Right lung (tissue), 10 donors: ENCODE results near the gene TTC7B. TPM values are rescaled to one million over a fixed set of nuclear protein-coding genes. Genes with fewer than 3 reads are reported as not detected.
"Not testable (repeated sequence)": the region's sequence is repeated elsewhere in the genome, so short reads cannot be mapped to it uniquely, and the experiment has no call there.

Experiments used
- DNase-seq, 2 donors: peaks; one replicate each; pipeline ENCODE4 v3.0.0-alpha.2; 2013
- long read RNA-seq, 8 donors: transcript quantifications; one replicate each; lab custom pipeline, GENCODE V29; 2026
- polyA plus RNA-seq, 5 donors: library from polyadenylated mRNA; unstranded; fragments of 120-200 nt; gene quantifications; one replicate each; pipeline versions ENCODE4 v1.2.1 to v1.2.3, GENCODE V29; 2013; ENCODE audit warnings: inconsistent platforms in 1 of 5, low replicate concordance in 1 of 5; ENCODE audit not compliant: insufficient read length in 5 of 5, insufficient read depth in 1 of 5

Gene TTC7B, protein sequence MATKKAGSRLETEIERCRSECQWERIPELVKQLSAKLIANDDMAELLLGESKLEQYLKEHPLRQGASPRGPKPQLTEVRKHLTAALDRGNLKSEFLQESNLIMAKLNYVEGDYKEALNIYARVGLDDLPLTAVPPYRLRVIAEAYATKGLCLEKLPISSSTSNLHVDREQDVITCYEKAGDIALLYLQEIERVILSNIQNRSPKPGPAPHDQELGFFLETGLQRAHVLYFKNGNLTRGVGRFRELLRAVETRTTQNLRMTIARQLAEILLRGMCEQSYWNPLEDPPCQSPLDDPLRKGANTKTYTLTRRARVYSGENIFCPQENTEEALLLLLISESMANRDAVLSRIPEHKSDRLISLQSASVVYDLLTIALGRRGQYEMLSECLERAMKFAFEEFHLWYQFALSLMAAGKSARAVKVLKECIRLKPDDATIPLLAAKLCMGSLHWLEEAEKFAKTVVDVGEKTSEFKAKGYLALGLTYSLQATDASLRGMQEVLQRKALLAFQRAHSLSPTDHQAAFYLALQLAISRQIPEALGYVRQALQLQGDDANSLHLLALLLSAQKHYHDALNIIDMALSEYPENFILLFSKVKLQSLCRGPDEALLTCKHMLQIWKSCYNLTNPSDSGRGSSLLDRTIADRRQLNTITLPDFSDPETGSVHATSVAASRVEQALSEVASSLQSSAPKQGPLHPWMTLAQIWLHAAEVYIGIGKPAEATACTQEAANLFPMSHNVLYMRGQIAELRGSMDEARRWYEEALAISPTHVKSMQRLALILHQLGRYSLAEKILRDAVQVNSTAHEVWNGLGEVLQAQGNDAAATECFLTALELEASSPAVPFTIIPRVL
- polyA plus RNA-seq, result 10 to 100 TPM; 32.7 to 45.8 (median 41.7) TPM
- long read RNA-seq, donor 1, full-length matches to known transcripts, result 1 of 78 reads
- long read RNA-seq, donor 1, partial matches to known transcripts, result 77 of 78 reads
- long read RNA-seq, donor 1, other reads (novel, unspliced or antisense), result 0 of 78 reads
- long read RNA-seq, donor 2, full-length matches to known transcripts, result 3 of 3 reads
- long read RNA-seq, donor 2, partial matches to known transcripts, result 0 of 3 reads
- long read RNA-seq, donor 2, other reads (novel, unspliced or antisense), result 0 of 3 reads
- long read RNA-seq, donor 3, full-length matches to known transcripts, result 2 of 57 reads
- long read RNA-seq, donor 3, partial matches to known transcripts, result 55 of 57 reads
- long read RNA-seq, donor 3, other reads (novel, unspliced or antisense), result 0 of 57 reads
- long read RNA-seq, donor 4, full-length matches to known transcripts, result 1 of 1 reads
- long read RNA-seq, donor 4, partial matches to known transcripts, result 0 of 1 reads
- long read RNA-seq, donor 4, other reads (novel, unspliced or antisense), result 0 of 1 reads
- long read RNA-seq, donor 5, full-length matches to known transcripts, result 3 of 36 reads
- long read RNA-seq, donor 5, partial matches to known transcripts, result 33 of 36 reads
- long read RNA-seq, donor 5, other reads (novel, unspliced or antisense), result 0 of 36 reads
- long read RNA-seq, donor 6, full-length matches to known transcripts, result 5 of 5 reads
- long read RNA-seq, donor 6, partial matches to known transcripts, result 0 of 5 reads
- long read RNA-seq, donor 6, other reads (novel, unspliced or antisense), result 0 of 5 reads
- long read RNA-seq, donor 7, full-length matches to known transcripts, result 2 of 14 reads
- long read RNA-seq, donor 7, partial matches to known transcripts, result 12 of 14 reads
- long read RNA-seq, donor 7, other reads (novel, unspliced or antisense), result 0 of 14 reads
- long read RNA-seq, donor 8, result 0 reads

DNA sequence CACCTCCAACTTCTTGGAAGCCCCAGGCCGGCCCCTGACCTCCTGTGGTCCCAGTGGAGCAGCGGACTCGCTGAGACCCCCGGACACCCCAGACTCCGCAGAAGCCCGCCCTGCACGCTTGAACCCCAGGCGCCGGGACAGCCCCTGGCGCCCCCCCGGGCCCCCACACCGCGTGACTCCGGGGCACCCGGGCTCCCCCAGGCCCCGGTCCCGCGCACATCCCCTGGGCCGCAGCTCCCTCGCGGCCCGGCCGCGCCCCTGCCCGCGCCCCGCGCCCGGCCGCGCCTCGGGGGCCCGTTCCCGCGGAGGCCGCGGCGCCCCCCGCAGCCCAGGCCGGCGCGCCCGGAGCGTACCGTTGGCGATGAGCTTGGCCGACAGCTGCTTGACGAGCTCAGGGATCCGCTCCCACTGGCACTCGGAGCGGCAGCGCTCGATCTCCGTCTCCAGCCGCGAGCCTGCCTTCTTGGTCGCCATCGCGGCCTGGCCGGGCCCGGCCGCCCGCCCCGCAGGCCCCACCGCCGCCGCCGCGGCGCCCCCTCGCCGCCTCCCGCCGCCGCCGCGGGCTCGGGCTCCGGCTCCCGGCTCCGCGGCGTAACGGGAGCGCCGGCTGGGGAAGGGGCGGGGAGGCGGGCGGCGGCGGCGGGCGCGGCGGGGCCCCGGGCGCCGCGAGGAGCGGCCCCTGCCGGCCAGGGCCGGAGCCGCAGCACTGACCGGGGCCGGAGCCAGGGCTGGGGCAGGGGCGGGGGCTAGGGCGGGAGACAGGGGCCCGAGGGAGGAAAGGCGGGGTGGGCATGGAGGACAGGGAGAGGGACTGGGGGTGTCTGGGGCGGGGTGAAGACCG is at the start of gene TTC7B:
TSS of gene TTC7B (minus strand) at position 609 of the 841 bp plus-strand sequence. CDS start at position 474, 135 bp downstream.
- DNase-seq, result no peak

DNA sequence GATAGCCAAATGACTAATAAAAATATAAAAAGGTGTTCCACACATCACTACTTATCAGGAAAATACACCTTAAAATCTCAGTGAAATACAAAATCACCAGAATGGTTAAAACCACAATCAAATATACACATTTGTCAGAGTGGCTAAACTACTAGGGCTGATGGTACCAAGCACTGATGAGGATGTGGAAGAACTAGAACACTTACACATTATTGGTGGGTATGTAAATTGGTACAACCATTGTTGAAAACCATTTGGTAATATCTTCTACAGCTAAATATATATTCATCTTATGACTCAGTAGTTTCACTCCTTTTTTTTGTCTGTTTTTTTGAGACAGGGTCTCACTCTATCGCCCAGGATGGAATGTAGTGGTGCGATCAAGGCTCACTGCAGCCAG is 48.5 kb upstream of the TTC7B start:
- no peak for DNase-seq

DNA sequence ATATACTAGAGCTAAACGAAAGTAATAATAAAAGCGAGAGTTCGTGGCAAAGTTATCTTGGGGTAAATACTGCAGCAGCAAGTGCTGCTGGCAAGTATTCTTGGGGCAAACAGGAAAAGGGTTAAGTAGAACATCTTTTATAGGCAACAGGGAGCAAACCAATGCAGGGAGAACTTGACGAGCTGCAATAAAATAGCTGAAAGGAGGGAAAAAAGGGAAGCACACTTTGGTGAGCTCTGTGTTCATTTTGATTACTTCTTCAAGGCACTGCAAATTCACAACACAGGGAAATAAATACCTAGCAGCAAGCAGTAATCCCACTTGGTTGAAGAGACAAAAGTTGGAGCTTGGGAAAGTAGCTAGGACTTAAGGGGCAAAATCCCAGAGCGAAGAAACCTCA is 42.3 kb upstream of the TTC7B start:
- no peak for DNase-seq

DNA sequence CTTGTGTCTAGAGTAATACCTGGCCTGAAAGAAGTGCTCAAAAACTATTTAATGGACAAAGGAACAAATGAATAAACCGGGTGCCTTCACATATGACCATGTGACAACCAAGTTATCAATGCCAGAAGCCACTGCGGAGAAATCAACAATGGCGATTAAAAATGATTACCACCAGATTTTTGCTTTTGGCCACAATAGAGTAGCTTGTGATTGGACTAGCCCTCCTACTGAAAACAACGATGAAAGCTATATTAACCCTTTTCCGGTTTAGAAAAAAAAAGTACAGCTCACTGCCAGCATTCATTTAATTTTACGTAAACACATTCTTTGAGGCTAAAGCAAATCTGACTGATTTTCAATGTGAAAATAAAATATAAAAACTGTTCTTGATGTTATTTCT is 41.6 kb upstream of the TTC7B start:
- DNase-seq, result peak in 1 of 2 donors; percentile 9

DNA sequence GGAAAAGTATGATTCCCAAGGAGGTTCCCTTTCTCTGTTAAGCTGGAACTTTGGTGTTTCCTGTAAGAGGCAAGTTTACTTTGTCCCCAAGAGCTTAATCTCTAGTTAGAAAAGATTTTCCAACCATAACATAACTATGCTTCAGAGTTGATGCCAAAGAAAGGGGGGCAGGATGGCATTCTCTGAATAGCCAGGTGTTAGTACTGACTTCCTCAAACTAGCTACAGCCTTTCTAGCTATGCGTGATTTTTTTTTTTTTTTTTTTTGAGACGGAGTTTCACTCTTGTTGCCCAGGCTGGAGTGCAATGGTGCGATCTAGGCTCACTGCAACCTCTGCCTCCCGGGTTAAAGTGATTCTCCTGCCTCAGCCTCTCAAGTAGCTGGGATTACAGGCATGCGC is 39.9 kb upstream of the TTC7B start:
- not testable (repeated sequence) for DNase-seq

DNA sequence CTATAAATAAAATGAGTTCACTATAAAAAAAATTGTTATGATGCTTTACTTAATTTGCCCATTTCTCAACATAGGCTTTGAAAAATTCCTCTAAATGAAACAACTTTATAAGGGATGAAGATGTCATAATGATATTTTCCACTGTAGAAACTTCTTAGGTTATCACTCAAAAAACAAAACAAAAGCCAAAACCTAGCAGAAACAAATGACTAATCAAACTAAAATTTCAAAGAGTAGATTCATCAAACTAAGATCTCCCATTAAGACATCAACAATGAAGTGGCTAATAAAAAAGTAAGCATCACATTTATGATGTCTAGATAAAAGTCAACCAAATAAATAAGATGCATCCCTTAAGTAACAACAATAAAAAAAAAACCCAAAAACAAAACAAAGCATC is 36.9 kb upstream of the TTC7B start:
- DNase-seq, result no peak

DNA sequence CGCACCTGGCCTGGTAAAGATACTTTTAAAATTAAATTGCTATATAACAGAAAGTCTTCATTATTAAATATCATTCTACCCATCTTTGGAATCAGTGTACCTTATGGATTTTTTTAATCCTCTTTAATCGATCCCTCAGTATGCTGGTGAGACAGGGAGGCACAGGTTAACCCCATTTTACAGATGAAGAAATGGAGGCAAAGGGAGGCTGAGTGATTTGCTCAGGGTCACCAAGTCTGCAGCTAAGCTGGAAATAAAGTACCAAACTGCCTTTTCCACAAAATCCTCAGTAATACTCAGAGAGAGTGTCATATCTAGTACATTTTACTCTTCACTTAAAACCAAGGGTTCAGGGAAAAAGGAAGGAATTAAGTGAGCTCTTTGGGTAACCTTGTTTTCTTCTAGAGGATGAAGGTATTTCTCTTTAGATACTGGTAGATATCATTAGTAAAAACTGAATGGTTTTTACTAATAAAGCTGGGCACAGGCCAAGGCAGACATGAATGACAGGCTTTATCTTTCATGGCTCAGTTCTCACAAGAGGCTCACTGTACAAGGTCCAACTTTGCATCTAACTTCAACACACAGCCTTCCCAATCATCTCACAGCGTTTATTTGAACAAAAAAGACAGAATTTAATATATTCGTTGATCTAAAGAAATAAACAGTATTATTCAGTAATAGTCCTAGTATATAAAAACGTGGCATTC is 35.3 kb upstream of the TTC7B start:
- no peak for DNase-seq

DNA sequence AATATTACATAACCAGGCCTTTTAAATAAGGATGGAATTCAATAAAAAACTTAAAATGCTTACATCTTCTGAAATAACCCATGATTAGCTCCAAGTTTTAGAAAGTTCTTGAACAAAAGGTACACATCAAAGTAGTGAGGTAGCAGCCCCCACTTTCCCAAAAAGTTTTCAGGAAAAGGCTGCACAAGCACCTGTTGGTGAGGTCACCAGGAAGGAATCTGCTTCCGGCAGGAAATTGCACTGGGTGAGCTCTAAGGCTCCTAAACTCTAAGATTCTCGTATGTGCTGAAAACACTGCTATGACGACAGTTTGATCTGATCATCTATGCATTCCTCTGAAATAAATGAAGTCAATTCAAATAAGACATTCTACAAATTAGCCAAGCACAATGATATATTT is 34.3 kb upstream of the TTC7B start:
- no peak for DNase-seq

DNA sequence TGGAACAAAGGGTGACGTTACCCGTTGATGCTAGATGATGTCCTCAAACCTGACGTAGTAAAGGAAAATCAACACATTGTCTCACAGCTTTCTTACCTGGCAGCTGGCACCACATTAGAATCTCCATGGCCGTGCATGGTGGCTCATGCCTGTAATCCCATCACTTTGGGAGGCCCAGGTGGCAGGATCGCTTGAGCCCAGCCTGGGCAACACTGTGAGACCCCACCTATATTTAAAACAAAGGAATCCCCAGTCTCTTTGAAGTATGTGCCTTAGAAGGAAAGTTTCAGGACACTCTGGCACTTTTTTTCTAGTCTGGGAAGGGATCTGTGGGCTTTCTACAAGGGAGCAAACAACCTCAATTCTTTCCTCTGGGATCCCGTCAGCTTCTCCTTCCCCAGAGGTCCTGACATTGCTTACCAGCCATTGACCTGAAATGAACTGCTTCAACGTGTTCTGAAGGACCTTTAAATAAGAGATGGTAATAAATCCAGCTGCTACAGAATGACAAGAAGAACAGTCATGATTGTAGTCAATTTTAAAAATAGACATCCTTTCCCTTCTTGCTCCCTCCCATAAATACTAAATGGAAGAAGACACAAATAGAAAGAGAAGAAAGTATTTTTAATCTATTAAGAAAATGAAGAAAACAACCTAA is 33.7 kb upstream of the TTC7B start:
- no peak for DNase-seq

DNA sequence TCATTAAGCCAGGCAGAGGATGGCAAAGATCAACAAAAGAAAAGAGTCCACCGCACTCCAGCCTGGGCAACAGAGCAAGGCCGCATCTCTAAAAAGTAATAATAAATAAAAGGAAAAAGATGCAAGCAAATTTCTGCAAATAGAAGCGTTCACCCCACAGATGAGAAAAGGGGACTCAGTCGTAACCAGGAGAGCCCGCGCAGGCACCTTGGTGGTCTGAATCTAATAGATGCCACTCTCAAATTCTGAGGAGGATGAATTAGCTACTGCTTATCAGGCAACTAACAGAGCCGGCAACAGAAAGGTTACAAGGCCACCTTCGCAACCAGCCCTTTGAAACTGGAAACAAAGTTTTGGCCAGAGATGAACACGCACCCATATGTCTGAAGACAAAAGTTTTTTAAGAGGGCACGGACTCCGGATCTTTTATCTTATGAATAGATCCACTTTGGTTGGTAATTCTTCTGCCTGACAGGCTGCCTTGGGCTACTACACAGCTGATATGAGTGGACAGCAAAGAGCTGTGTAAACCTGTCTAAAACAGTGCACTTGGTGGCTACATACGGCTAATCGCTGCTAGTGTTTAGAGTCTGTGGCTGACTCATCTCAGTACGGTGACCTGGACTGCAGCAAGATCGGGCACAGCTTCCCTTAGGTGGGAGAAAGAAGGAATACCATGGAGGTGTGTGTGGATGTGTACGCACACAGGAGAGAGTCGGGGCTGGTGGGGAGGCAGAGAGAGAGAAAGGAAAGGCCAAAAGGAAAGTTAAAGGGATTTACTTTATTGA is 32.9 kb upstream of the TTC7B start:
- DNase-seq, result no peak

DNA sequence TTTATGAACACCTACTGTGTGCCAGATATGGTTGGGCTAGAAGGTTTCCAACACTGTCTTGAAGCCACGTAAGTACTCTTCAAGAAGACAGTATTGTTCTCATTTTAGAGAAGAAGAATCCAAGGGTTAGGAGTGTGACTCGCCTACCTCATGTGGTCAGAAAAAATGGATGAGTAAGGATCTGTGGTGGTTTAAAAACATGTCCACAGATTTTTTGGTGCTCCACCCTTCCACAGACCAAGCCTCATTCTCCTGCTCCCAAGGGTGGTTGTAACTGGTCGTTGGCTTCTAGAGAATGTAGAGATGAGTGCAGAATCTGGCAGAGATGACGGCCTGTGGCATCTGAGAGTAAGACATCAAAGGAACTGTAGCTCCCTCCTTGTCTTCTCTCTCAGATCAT is 30.3 kb upstream of the TTC7B start:
- no peak for DNase-seq

DNA sequence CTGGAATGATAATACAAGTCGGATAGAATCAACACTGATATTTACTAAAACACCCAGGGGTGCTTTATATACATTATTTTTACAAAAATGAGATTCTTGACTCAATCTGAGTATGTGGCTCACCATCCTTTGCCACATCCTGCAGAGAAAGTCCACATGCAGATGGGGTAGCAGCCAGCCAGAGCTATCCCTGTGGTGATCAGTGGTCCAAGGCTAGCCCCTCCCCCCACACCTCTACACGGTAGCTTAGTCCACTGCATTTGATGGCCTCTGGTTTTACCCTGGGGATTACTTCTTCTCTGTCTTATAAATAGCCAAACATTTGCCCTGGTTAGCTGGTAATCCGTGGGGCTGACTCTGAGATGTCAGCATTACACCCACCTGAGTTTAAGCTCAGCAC is 28.1 kb upstream of the TTC7B start:
- no peak for DNase-seq

DNA sequence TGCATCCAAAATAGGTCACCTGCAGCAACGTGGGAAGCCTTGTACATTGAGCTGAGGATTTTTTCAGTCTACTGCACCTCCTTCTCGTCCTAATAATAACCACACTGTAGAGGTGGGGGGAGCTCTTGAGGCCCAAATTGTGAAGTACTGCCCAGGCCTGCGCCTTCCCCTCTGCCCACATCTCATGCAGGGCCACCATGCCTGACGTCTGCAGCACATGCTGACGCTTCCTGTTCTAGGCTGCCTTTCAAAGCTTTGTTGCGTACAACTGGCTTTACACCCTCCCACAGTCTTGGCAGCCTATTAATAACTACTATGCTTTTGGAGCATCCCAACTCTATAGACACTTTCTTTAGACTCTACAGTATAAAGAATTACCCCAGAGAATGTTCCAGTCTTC is 26.5 kb upstream of the TTC7B start:
- no peak for DNase-seq

DNA sequence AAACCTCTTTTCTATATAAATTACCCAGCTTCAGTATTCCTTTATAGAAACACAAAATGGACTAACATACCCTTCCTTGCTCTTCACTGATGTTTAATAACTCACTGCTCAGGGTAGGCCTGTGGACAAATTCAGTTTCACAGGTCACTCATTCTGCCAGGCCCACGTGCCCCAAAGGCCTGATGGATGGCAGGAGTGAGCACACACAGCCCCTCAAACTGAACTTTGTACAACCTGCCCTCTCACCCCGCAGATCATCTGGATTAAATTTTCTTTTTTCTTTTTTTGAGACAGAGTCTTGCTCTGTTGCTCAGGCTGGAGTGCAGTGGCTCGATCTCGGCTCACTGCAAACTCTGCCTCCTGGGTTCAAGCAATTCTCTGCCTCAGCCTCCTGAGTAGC is 24.4 kb upstream of the TTC7B start:
- not testable (repeated sequence) for DNase-seq

DNA sequence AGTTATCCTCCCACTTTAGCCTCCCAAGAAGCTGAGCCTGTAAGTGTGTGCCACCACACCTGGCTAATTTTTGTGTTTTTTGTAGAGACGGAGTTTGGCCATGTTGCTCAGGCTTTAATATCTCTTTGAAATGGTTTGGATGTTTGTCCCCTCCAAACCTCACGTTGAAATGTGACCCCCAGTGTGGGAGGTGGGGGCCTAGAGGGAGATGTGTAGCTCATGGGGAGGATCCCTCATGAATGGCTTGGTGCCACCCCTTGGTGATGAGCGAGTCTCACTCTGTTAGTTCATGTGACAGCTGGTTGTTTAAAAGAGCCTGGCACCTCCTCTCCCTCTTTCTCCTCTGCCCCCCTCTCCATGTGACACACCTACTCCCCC is 23.6 kb upstream of the TTC7B start:
- DNase-seq, result no peak

DNA sequence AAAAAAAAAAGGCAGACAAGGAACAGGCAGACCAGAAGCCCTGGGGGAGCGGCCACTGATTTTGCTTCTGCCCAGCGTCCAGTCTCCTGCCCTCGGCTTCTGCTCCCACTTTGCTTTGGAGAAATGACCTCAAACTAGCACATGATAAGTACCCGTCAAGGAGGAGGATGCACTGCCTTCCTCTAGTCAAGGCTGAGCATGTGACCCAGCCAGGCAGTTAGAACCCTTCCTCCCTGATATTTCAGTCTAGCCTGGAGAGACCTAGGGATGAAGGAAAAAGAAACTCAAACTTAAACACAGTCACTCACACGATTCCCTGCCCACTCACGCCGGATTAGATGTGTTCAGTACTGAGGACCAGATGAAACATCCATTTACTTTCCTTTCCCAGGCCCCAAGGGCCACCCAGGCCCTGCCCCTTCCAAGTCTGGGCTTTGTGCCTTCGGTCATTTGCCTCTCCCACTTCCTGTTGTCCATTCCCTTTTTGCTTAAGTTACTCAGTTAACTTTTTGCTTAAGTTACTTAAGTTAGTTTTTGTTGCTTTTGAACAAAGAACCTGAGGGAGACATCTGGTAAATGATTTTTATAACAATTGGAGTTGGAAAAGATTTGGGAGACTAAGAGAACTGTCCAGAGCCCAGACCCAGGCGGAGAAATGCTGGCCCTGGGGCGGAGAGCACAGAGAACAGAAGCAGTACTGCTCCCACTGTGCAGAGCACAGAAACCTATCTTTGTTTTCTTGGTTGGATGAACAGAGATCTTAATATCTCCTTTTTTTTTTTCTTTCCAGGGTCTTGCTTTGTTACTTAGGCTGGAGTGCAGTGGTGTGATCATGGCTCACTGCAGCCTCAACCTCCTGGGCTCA is 23.0 kb upstream of the TTC7B start:
- no peak for DNase-seq

DNA sequence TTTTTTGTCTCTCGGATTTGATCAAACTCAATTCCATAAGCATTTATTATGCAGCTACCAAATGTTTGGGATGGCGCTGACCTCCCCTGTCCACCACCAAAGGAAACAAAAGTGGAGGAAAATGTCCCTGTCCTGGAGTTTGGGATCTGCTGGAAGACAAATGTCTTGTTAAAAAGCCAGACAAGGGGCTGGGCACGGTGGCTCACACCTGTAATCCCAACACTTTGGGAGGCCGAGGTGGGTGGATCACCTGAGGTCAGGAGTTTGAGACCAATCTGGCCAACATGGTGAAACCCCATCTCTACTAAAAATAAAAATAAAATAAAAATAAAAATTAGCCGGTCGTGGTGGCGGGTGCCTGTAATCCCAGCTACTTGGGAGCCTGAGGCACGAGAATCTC is 22.3 kb upstream of the TTC7B start:
- DNase-seq, result not testable (repeated sequence)
